Ecto neural progenitor cell (in vitro differentiated cells): ENCODE results near the gene GSN.

Source experiments
- DNase-seq: peaks from one replicate; pipeline ENCODE4 v3.0.0-alpha.2; 2018; ENCODE audit warnings: low spot score

Gene GSN

DNA sequence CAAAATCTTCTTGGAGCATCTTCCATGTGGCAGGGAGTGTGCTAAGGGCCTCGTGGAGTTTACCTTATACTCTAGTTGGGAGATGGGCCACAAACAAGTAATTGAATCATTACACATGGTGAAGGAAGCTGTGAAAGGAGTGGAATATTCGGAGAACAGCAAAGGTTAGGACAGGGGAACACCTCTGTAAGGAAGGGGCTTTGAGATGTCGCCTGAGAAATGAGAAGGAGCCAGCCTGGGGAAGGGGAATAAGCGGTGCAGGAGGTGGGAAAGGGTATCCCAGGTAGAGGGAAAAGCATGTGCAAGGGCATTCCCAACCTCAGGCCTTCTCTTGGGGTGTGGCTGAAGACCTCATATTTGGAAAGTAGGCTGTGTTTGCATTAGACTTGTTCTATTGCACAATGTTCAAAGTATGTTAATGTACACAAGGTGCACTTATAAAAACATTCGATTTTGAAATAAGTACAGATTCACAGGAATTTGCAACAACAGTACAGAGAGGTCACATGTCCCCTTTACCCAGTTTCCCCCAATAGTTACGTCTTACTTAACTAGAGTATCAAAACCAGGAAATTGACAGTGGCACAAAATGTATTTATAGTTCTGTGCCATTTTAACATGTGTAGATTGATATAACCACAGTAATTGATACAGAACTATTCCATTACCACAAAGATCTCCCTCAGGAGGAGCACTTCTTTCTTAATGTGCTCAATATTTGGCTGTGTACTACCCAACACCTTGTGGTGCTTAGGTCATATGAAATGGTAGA, 104.5 kb downstream of the GSN start:
- DNase-seq, result no peak

DNA sequence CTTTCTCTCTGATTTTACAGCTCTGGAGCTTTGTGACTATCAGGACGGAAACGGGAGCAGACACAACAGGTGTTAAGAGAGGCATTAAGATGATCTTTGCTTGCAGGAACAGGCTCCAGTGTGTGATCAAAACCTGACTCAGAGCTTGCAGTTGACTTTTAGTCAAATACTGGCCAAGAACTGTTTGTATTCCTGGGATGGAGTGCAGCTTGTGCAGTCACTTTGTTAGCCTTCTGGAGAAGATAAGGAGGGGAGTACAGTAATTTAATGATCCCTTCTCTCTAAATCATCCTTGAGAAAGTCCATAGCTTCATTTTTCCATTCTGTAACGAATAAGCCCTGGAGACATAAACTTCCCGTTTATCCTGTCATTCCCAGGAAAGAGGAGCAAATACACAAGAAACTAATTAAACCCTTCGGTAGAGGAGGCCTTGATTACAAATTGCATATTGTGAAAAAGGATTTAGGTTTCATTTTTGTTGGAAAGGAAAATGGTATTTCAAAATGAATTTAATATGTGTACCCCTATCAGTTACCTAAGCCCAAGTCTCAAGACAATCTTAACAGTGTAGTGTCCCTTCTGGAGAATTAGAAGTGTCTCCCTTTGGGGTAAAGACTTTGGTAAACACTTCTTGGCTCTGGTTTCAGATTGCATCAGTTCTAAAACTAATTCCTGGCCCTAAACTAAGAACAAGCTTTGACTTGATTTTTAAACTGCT, 105.2 kb downstream of the GSN start:
- no peak for DNase-seq

DNA sequence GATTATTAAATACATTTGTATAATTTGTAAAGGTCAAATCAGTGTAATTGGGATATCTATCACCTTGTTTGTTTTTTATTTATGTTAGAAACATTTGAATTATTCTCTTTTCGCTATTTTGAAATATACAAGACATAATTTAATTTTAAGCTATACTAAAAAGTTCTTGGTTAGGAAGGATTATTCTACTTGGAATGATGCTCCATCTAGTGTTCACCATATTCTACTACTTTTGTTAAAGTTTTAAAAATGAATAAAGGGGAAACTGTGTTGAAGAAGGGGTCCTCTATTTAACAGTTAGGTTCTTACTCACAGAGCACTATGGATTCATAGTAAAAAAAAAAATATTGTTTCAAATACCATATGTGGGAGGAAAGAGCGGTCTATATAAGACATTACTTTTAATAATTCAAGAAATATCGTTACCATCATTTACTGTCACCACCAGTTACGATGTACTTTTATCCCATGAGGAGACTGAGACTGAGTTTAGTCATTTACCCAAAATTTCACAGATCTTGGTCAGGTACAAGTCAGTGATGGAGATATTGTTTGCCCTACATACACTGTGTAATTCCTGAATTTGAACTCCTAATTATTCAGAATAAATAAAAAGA, 108.4 kb downstream of the GSN start:
- DNase-seq, result no peak

DNA sequence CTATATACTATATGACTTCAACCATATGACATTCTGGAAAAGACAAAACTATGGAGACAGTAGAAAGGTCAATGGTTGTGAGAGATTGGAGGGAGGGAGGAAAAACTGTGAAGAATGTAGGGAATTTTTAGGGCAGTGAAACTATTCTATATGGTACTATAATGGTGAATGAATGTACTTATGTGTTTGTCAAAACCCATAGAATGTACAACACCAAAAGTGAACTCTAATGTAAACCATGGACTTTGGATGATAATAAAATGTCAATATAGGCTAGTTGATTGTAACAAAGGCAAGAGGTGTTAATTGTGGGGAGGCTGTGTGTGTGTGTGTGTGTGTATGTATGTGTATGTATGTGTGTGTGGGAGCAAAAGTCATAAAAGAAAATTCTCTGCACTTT, 112.9 kb downstream of the GSN start:
- DNase-seq, result no peak
